Measurements from ENCODE around the gene ZNF438.

The ZNF438 gene

GRCh38 chr10:31073211-31073610 lies 41.5 kb upstream of the ZNF438 start:
- TF ChIP-seq CTCF (IDR thresholded peaks at IDR 0.05; ENCODE audit: insufficient read depth, low read depth, low read length, missing control alignments), result no peak
- H3K4me3 ChIP-seq (ENCODE audit: low read length), result no peak overlapping the region
- DNase-seq (ENCODE audit: low read depth), result no peak

GRCh38 chr10:31072451-31072850 lies 40.8 kb upstream of the ZNF438 start:
- no peak overlapping the region for H3K4me3 ChIP-seq (ENCODE audit: low read length)
- DNase-seq (ENCODE audit: low read depth), result no peak
- TF ChIP-seq CTCF (IDR thresholded peaks at IDR 0.05; ENCODE audit: insufficient read depth, low read depth, low read length, missing control alignments), result no peak

GRCh38 chr10:31071232-31072005 lies 39.8 kb upstream of the ZNF438 start:
- DNase-seq (ENCODE audit: low read depth), result peak; percentile 63
- TF ChIP-seq CTCF (IDR thresholded peaks at IDR 0.05; ENCODE audit: insufficient read depth, low read depth, low read length, missing control alignments), result no peak
- no peak overlapping the region for H3K4me3 ChIP-seq (ENCODE audit: low read length)

DNA sequence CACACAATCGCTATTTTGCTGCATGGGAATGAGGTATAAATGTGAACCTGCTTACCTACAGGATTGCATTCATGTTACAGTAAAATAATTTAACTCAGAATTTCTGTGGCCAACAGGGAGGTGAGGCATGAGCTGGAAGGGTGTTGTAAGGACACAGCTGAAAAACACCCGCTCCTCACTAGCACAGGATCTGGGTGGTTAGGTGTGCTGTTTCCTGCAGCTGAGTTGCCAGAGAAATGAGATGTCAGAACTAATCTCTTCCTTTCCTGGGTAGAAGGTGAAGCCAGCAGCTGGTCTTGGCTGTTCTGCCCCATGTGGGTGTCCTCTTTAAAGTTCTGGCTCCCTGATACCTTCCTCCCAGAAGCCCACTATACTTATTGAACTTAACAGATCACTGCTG lies 39.0 kb upstream of the ZNF438 start:
- TF ChIP-seq CTCF (IDR thresholded peaks at IDR 0.05; ENCODE audit: insufficient read depth, low read depth, low read length, missing control alignments), result no peak
- H3K4me3 ChIP-seq (ENCODE audit: low read length), result no peak overlapping the region

GRCh38 chr10:31070025-31070424 lies 38.4 kb upstream of the ZNF438 start:
- no peak for DNase-seq (ENCODE audit: low read depth)
- no peak for TF ChIP-seq CTCF (IDR thresholded peaks at IDR 0.05; ENCODE audit: insufficient read depth, low read depth, low read length, missing control alignments)

More for the DNA sequence above, 39.0 kb upstream of the ZNF438 start:
- DNase-seq (ENCODE audit: low read depth), result no peak

DNA sequence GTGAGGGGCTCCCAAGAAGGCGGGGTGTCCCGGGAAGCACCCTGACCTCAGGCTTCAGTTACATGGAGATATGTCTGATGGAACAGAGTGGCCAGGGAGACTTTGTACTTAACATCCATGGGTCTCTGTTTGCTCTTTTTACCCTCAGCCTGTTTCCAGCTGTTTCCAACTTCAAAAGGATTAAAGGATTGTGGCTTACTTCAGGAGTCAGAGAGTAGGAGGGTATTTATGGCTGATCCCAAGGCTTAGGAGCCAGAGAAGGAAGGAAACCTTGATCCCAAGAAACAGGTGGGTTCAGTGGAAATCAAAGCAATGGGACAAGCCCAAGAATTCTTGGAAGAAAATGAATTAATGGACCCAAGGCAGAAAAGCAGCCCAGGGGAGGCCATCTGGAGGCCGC lies 37.7 kb upstream of the ZNF438 start:
- TF ChIP-seq CTCF (IDR thresholded peaks at IDR 0.05; ENCODE audit: insufficient read depth, low read depth, low read length, missing control alignments), result no peak
- no peak for DNase-seq (ENCODE audit: low read depth)
- H3K4me3 ChIP-seq (ENCODE audit: low read length), result no peak overlapping the region

More at GRCh38 chr10:31070025-31070424, 38.4 kb upstream of the ZNF438 start:
- no peak overlapping the region for H3K4me3 ChIP-seq (ENCODE audit: low read length)

GRCh38 chr10:31064348-31064747 lies 32.7 kb upstream of the ZNF438 start:
- no peak for TF ChIP-seq CTCF (IDR thresholded peaks at IDR 0.05; ENCODE audit: insufficient read depth, low read depth, low read length, missing control alignments)
- no peak overlapping the region for H3K4me3 ChIP-seq (ENCODE audit: low read length)
- DNase-seq (ENCODE audit: low read depth), result peak; percentile 21

All from epithelial cell of esophagus (primary cell).